GM19438 (cell line): ENCODE results near the gene FAM107B.
"Not testable (repeated sequence)": the region's sequence is repeated elsewhere in the genome, so short reads cannot be mapped to it uniquely, and the experiment has no call there.

Experiments
- ATAC-seq: cut with Tn5 transposase; IDR thresholded peaks from one replicate; pipeline ENCODE4 v1.9.1; 2021; ENCODE audit warnings: low read depth; ENCODE audit not compliant: unreplicated experiment

The FAM107B gene

DNA sequence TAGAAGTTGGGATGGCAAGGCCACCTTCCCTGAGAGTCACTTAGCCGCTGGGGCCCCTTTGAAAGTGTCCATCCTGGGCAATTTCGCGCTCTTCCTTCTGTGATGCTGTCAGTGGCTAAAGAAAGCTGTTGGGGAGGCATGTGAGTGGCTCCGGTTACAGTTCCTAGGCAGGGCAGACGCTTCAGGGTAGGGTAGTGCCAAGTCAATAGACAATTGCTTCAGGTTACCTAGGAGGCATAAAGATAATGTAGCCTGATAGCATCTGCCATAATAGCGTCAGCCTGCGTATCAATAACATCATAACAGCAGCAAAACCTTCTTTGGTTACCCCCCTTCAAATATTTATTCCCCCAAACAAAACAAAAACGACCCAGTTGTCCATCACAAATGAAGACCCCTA lies at the start of gene FAM107B:
Gene FAM107B (minus strand): TSS at position 101 of the 400 bp plus-strand sequence. CDS start 234 bp downstream, outside the sequence.
- ATAC-seq, result no peak

DNA sequence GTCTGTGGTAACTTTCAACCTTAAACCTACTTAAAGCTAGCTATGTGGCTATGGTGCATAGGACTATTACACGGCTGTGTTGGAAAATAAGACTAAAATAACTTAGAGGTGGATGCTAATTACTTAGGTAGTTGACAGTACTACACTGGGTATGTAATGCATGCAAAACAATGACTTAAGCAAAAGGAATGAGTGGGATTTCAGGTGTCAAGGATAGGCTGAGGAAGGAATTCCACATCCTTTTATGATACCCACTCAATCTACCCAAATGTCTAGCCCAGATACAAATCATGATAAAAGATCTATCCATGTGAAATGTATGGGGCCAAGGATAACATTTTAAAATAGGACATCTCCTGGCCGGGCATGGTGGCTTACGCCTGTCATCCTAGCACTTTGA lies 49.3 kb upstream of the FAM107B start:
- no peak for ATAC-seq

DNA sequence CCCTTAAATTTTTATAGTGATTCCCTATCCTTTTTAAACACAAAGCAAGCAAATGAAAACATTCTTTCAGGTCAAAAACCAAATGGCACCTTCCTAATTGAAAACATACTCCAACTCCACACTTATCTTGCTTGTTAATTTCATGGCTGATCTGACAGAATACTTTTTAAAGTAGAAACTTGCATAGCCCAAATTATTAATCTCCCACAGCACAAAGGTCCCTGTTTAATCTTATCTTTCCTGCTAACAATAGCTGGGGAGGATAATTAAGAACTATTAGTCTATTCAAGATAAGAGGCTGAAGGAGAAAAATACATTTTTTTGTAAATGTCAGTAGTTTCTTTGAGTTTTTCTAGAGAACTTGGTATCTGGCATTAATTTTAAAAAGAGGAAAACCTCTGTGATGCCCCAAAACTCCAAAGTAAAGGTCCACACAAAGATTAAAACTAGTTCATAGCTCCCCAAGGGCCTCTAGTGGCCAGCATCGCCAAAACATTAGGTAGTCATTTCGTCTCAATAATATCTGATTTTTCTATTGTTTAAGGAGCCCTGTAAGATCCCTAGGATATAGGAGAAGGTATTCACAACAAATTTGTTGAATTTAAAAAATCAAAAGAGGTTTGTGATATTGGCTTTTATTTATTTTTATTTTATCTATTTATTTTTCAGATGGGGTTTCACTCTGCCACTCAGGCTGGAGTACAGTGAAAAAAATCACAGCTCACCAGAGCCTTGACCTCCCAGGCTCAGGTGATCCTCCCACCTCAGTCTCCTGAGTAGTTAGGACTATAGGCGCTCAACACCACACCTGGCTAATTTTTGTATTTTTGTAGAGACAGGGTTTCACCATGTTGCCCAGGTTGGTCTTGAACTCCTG lies 48.4 kb upstream of the FAM107B start:
- no peak for ATAC-seq

DNA sequence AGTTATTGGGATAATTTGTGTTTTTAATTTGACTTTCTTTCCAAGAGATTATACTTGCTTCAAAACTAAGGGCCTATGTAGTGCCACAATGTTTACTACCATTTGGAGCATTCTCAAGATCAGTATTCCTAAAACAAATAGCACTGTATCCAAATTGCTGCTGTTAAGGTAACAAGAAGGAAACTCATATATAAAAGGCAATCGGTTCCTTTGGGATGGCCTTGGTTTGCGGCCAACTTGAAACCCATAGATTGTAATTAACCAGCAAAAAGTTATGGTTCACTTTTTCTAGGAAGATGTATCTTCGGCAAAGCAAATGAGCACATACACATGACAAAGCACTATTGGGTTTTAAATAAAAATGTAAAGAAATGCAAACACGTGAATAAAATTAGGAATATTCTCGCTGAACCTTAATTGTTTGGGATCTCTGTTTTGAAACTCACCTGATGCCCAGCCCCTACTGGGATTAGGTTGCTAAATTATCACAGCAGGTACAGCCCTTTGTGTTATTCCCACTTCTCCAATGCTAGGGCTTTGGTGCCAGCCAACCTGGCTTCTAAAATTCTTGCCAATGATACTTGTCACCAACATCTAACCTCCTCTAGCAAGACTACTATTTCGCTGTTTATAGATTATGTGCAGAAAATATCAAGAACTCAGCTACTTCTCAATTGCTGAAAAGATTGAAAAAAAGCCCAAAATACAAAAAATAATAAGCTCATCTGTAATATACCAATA lies 47.1 kb upstream of the FAM107B start:
- ATAC-seq, result no peak

DNA sequence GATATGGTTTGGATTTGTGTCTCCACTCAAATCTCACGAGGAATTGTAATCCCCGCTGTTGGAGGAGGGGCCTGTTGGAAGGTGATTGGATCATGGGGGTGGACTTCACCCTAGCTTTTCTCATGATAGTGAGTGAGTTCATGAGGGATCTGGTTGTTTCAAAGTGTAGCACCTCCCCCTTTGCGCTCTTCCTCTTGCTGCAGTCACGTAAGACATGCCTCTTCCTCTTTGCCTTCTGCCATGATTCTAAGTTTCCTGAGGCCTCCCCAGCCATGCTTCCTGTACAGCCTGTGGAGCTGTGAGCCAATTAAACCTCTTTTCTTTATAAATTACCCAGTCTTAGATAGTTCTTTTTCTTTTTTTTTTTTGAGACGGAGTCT lies 46.1 kb upstream of the FAM107B start:
- no peak for ATAC-seq

DNA sequence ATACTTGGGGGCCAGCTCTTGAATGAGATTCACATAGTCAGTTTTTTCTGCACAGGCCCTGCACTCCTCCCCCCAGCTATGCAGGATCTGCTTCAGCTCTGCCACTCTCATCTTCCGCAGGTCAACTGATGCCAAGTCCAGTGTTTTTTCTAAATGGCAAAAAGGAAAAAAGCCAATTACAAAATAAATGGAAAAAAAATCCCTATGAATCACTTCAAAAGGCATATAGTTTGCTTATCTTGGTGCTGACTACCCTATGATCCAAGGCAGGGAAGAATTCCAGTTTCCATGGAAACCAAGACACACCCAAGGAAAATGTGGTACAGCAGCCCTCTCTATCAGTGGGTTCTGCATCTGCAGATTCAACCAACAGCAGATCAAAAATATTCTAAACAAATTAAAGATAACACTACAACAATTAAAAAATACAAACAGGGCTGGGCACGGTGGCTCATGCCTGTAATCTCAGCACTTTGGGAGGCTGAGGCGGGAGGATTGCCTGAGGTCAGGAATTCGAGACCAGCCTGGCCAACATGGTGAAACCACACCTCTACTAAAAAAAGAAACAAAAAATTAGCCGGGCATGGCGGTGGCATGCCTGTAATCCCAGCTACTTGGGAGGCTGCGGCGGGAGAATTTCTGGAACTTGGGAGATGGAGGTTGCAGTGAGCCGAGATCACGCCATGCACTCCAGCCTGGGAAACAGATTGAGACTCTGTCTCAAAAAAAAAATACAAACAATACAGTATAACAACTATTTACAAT lies 45.5 kb upstream of the FAM107B start:
- no peak for ATAC-seq

DNA sequence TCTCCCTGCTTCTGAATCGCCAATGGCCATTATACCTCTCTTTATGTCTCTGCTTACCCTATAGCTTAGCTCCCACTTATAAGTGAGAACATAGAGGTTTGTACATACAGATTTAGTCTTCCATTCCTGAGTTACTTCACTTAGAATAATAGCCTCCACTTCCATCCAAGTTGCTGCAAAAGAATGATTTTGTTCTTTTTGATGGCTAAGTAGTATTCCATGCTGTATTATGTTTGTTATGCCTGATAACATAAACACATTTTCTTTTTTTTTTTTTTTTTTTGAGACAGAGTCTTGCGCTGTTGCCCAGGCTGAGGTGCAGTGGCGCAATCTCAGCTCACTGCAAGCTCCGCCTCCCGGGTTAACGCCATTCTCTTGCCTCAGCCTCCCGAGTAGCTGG lies 42.0 kb upstream of the FAM107B start:
- not testable (repeated sequence) for ATAC-seq

DNA sequence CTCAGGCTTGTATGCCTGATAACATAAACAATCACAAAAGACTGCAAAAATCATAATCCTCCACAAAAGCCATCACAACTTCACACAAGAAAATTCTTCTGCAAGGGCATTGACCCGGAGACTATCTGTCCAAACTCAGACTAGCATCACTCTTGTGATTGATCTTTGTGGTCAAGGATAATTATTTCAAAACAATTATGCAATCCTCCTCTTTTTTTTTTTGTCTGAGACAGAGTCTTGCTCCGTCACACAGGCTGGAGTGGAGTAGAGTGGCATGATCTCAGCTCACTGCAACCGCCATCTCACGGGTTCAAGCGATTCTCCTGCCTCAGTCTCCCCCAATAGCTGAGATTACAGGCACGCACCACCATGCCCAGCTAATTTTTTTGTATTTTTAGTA lies 41.0 kb upstream of the FAM107B start:
- ATAC-seq, result no peak

DNA sequence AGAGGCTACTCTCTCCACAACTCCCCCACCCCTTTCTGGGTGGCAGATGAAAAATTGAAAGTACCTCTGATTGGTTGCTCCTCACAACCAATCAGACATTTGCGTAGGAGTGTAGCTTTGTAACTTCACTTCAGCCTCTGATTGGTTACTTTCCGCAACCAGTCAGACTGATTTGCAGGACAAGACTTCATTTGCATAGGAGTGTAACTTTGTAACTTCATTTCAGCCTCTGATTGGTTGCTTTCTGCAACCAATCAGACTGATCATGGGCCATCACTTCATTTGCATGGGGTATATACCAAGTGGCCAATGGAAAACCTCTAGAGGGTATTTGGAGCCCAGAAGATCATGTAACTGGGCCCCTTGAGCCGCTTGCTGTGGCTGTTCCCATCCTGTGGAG lies 37.6 kb upstream of the FAM107B start:
- ATAC-seq, result no peak

DNA sequence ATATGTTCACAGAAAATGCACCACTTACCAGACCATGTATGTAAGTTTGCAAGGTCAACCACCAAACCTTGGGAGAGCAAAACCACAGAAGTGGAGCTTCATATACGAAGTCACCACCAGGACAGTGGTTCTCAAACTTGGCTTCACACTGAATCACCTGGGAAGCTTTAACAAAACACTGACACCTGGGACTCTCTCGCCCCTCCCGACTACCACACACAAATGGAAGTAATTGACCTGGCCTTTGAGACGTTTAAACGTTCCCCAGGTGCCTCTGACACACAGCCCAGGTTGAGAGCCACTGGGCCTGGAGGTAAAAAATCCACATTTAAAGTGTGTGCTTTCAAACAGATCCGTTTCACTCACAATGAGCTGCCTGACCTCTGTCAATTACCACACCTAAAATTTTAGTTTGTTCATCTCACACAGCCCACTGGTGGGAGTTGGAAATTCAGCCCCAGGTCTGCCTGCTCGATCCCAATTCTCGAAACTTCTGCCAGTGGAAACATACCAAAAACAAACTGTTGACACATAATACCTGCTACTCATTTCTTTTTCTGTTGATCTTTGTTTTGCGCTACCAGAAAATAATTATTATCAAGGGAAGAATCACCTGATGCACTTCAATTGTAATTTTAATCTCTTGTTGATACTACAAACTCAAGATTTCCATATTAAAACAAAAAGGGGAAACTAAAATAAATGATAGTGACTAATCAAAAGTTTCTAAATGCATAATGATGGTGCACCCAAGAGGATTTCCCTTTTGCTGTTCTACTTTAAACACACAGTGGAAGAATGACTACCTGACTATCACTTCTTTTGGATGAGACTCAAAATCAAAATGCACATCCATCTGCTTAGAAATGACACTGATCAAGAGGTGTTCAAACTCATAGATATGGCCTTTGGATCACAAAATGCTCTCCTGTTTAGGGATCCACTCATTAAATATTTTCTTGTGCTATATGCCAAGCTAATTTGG lies 36.6 kb upstream of the FAM107B start:
- no peak for ATAC-seq

DNA sequence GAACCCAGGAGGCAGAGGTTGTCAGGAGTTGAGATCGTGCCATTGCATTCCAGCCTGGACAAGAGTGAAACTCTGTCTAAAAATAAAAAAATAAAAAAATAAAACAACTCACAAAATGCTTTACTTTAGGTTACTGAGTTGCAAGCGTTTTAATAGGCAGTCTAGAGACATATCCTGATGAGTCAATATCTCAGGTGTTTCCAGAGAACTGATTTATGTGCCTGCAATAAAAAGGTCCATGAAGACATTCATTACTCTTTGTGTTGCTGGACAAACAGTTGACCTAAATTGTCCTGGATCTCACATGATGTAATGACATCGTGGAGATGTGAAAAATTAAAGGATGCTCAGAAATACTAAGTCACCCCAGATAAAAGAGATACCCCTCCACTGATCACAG lies 31.6 kb upstream of the FAM107B start:
- ATAC-seq, result no peak

DNA sequence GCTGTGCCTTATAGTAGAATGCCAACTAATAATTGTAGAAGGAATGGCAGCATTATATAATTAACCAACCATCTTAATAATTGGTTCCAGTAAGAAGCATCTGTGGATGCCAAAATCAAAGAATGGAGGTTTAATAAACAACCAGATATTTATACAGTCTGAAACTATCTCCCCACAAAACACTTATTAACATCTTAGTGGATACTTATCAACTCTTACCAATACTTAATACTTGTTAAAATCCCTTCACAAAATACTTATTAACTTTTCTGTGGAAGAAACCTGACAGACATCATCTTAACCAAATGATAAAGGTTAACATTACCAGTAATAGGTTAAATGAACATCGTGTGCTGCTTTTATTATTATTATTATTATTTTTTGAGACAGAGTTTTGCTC lies 29.1 kb upstream of the FAM107B start:
- ATAC-seq, result no peak

DNA sequence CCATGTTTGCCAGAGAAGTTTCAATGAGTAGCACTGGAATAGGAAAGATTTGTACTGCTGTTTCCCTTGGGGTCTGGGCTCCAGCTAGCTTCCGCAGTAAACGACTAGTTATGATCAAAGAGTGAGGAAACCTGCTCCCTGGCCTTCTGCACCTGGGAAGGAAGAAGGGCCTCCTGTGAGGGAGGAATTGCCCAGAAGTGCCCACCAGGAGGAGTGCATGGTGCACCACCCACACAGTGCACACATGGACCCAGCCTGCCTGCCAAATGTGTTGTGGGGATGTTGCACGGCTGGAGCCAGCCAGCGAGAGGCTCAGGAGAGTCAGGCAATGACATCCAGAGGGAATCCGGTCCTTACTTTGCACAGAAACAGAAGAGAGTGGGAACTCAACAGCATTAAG lies 27.0 kb upstream of the FAM107B start:
- no peak for ATAC-seq

DNA sequence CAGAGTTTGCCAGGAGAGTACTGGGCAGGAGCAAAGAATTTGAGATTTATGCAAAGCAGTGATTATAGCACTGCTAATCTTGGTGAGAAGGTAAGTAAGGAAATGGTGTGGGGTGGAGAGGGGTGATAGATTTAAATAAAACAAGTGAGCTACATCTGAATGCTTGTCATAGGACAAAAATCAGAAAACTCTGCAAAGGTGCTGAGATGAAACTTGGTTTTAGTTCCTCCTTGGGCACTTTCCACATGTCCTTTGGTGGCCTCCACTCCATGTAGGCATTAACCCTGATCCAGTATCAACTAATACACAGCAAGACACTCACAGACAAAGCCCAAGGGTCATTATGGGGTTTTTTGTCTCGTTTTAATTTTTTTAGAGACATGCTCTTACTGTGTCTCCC lies 25.7 kb upstream of the FAM107B start:
- ATAC-seq, result no peak

DNA sequence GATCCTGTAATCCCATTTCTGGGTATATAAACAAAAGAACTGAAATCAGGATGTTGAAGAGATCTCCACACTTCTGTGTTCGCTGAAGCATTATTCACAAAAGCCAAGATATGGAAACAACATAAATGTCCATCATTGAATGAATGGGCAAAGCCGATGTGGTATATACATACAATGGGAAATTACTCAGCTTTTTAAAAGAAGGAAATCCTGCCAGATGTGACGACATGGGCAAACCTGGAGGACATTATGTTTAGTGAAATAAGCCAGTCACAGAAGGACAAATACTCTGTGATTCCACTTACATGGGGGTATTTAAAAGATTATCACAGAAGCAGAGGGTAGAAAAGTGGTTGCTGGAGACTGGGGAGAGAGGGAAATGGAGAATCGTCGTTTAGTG lies 23.9 kb upstream of the FAM107B start:
- no peak for ATAC-seq

DNA sequence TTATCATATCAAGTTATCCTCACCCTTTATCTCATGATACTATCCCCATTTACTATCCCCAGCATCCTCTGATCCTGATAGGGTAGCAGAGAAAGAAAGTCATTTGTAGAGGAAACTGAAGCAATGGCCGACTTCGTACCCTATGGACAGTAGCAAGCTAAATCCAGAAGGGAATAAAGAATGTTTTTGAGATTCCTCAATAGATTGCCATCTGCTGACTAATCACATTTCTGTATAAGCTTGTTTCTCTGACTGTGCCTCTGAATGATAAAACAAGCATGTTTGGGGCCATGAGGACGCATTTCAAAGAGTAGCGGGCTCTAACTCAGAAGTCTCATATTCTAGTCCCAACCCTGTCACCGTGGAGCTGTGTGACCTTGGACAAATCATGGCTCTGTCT lies 13.2 kb upstream of the FAM107B start:
- ATAC-seq, result no peak

DNA sequence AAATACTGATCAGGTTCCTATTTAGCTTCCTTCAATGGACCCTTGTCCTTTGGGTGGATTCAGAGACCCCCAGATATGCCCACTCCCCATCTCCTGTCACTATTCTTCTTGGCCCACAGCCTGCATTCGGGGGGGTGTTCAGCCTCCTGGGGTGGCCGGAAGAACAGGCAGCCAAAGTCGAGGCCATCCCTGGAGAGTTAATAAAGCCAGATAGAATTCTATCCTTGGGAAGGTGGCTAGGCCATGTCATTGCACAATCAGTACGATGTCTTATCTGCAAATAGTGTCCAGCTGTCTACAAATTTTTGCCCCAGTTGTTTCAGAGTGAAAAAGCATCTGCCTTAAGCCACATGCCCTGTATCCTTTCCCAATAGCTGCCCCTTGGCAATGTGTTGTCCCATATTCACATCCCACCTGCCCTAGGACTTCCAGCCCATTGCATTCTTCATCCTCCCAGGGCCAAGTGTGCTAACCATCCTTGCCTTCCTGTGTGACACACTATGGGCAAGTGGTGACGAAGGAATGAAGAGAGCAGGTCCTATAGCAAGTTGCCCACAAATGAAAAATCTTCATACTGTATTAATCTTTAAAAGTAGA lies 9.9 kb upstream of the FAM107B start:
- ATAC-seq, result no peak

DNA sequence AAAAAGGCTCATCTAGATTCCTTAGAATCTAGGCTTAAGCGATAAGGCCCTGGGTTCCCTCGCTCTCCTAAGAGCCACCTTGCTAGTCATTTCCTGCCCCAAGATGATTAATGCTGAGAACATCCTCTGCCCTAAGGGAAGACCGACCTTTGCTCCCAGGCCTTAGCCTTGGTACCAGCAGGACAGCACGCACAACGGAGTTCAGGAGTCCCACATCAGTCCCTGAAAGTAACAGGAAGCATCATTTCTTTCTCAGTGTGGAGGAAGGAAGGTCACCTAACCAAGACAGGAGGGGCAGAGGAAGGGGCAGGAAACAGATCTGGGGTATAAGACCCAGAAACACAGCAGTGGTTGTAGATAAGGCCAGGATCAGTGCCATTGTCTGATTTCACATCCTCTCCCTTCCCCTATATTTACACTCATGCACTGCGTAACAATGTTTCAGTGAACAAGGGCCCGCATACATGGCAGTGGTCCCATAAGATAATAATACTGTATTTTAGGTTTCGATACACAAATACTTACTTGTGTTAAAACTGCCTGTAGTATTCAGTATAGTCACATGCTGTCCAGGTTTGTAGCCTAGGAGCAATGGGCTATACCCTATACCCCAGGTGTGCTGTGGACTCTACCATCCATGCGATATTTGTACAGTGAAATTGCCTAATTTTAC lies 8.1 kb upstream of the FAM107B start:
- ATAC-seq, result no peak

DNA sequence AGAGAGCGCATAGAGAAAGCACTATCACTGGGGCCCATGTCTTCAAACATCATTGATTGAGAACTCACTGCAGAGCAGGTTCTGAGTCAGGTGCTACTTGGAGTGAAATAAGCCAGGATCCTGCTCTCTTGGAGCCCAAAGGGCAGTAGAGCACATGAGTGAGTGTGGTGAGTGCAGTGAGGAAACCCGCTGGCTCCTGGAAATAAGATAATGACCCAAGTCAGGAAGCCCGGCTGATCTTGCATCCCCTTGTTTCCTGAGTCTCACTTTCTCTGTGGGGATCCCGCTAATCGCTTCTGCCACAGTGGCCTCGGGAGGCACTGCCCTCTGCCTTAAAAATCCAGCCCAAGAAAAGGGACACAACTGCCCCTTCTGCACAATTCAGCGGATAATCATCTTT lies 7.1 kb upstream of the FAM107B start:
- no peak for ATAC-seq
